Measurements from ENCODE around the gene DUSP2.

The DUSP2 gene

GRCh38 chr2:96118698-96119388, 26.4 kb downstream of the DUSP2 start:
- no peak for TF ChIP-seq CTCF (IDR thresholded peaks at IDR 0.05; ENCODE audit: low read depth, low read length)
- in situ Hi-C loops (cut with HindIII; ENCODE audit: low sequenced_read_pairs), result no loop called here
- H3K4me3 ChIP-seq (ENCODE audit: low read depth, low read length), result no peak overlapping the region
- no peak for DNase-seq (ENCODE audit: low read depth, low spot score)

- DNase-seq (ENCODE audit: low read depth, low spot score), result no peak
- TF ChIP-seq CTCF (IDR thresholded peaks at IDR 0.05; ENCODE audit: low read depth, low read length), result no peak
- H3K4me3 ChIP-seq (ENCODE audit: low read depth, low read length), result no peak overlapping the region
- in situ Hi-C loops (cut with HindIII; ENCODE audit: low sequenced_read_pairs), result no loop called here
Observed at GRCh38 chr2:96117701-96118588, 27.3 kb downstream of the DUSP2 start.

GRCh38 chr2:96116879-96117533, 28.2 kb downstream of the DUSP2 start:
- peak; percentile 6 for DNase-seq (ENCODE audit: low read depth, low spot score)
- in situ Hi-C loops (cut with HindIII; ENCODE audit: low sequenced_read_pairs), result no loop called here
- peak overlapping the region; percentile 7 for H3K4me3 ChIP-seq (ENCODE audit: low read depth, low read length)
- TF ChIP-seq CTCF (IDR thresholded peaks at IDR 0.05; ENCODE audit: low read depth, low read length), result peak; percentile 60

- no peak for TF ChIP-seq CTCF (IDR thresholded peaks at IDR 0.05; ENCODE audit: low read depth, low read length)
- peak within 1 kb of the TSS; percentile 7 for H3K4me3 ChIP-seq (ENCODE audit: low read depth, low read length)
- in situ Hi-C loops (cut with HindIII; ENCODE audit: low sequenced_read_pairs), result no loop called here
- DNase-seq (ENCODE audit: low read depth, low spot score), result peak; percentile 3
Observed at GRCh38 chr2:96116424-96116878, 28.8 kb downstream of the DUSP2 start, which contains the start of gene ADRA2B. Gene ADRA2B, minus strand, starts transcription at chr2:96116571. Its CDS starts 422 bp downstream, at chr2:96116149.

GRCh38 chr2:96115631-96116423, 29.4 kb downstream of the DUSP2 start:
- DNase-seq (ENCODE audit: low read depth, low spot score), result no peak
- H3K4me3 ChIP-seq (ENCODE audit: low read depth, low read length), result no peak overlapping the region
- in situ Hi-C loops (cut with HindIII; ENCODE audit: low sequenced_read_pairs), result no loop called here
- no peak for TF ChIP-seq CTCF (IDR thresholded peaks at IDR 0.05; ENCODE audit: low read depth, low read length)

All from astrocyte of the spinal cord (primary cell).